Fibroblast of peridontal ligament (primary cell): ENCODE measurements around the gene SLIT3.

Source experiments
- DNase-seq: peaks from one replicate; pipeline ENCODE4 v3.0.0-alpha.2; 2010; ENCODE audit errors: extremely low read depth

Gene SLIT3

GRCh38 chr5:168675883-168676408, 625.0 kb downstream of the SLIT3 start:
- no peak for DNase-seq

GRCh38 chr5:168674893-168675482, 626.0 kb downstream of the SLIT3 start:
- DNase-seq: no peak

GRCh38 chr5:168672888-168673287, 628.1 kb downstream of the SLIT3 start:
- DNase-seq: no peak

- no peak for DNase-seq
Observed at GRCh38 chr5:168672016-168672415, 628.9 kb downstream of the SLIT3 start.

- no peak for DNase-seq
Observed at GRCh38 chr5:168670881-168671575, 629.9 kb downstream of the SLIT3 start.

GRCh38 chr5:168669668-168670378, 631.1 kb downstream of the SLIT3 start:
- no peak for DNase-seq

- DNase-seq: no peak
Observed at GRCh38 chr5:168669156-168669555, 631.8 kb downstream of the SLIT3 start.

- no peak for DNase-seq
Observed at GRCh38 chr5:168668078-168668477, 632.9 kb downstream of the SLIT3 start.

- DNase-seq: no peak
Observed at GRCh38 chr5:168667301-168667840, 633.6 kb downstream of the SLIT3 start.

GRCh38 chr5:168666356-168666755, 634.6 kb downstream of the SLIT3 start:
- no peak for DNase-seq

- no peak for DNase-seq
Observed at GRCh38 chr5:168663276-168664004, 637.5 kb downstream of the SLIT3 start.

- DNase-seq: peak; percentile 19
Observed at GRCh38 chr5:168661593-168662485, 639.1 kb downstream of the SLIT3 start.

GRCh38 chr5:168660691-168661090, 640.2 kb downstream of the SLIT3 start:
- no peak for DNase-seq

- no peak for DNase-seq
Observed at GRCh38 chr5:168659286-168659847, 641.6 kb downstream of the SLIT3 start.

GRCh38 chr5:168658394-168658793, 642.5 kb downstream of the SLIT3 start:
- DNase-seq: no peak

GRCh38 chr5:168656633-168657032, 644.3 kb downstream of the SLIT3 start:
- DNase-seq: peak; percentile 80

- DNase-seq: no peak
Observed at GRCh38 chr5:168655316-168655715, 645.6 kb downstream of the SLIT3 start.

GRCh38 chr5:168654211-168654721, 646.7 kb downstream of the SLIT3 start:
- DNase-seq: peak; percentile 98

- DNase-seq: peak; percentile 14
Observed at GRCh38 chr5:168653626-168654025, 647.3 kb downstream of the SLIT3 start.

- DNase-seq: peak; percentile 92
Observed at GRCh38 chr5:168651648-168652047, 649.3 kb downstream of the SLIT3 start.
